Measurements from ENCODE around the gene KANTR. TPM values are rescaled to one million over a fixed set of nuclear protein-coding genes. Genes with fewer than 3 reads are reported as not detected.

Gene KANTR
- total RNA-seq: 2.6 and 5.6 TPM in 2 replicates

GRCh38 chrX:53093748-53094581, at the start of gene KANTR:
KANTR (plus strand) TSS chrX:53094142; CDS start chrX:53124273, 30,131 bp downstream.

DNA sequence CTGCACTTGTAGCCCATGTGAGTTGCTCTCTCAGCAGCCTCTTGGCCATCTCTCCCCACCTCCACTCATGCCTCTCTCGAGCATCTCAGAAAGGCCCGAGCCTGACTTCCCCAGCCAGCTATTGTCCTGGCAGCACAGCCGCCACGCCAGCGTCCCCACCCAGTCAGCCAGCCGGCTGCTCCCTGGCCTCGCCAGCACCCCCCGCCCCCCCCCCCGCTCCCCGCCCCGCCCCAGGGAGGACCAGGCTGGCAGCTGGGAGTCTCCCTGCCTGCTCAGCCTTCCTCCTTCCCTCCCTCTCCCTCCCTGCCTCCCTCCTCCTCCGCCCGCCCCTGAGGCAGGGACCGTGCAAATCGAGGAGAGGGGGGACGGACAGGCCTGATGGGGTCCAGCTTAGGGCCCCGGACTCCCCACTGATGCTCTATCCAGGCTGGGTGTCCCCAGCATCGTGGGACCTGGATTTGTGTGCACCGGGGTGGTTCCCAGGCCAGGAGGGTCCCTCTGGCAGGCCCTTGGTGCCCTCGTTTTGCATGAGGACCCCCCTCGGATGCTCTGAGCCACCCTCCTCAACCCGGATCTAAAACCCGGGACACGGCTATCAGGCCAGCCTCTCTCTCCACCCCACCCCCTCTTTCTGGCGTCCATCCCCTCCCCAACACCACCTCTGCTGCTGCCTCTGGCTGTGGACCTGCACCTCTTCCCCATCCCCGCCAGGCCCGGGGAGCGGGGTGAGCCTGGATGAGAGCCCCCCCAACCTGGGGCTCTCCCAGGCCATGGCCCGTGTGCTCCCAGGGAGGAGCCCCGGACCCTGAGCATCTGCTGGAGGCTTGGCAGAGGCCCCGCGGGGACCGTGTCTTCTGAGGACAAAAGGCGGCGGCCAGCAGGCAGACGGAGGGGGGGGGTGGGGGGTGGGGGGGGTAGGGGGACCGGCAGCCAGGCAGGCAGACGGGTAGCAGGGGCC, 45.5 kb upstream of the KANTR start, which contains the start of gene GPR173:
Gene GPR173, plus strand, starts transcription at position 621 of the 958 bp plus-strand sequence. CDS start 27,833 bp downstream, outside the sequence.

DNA sequence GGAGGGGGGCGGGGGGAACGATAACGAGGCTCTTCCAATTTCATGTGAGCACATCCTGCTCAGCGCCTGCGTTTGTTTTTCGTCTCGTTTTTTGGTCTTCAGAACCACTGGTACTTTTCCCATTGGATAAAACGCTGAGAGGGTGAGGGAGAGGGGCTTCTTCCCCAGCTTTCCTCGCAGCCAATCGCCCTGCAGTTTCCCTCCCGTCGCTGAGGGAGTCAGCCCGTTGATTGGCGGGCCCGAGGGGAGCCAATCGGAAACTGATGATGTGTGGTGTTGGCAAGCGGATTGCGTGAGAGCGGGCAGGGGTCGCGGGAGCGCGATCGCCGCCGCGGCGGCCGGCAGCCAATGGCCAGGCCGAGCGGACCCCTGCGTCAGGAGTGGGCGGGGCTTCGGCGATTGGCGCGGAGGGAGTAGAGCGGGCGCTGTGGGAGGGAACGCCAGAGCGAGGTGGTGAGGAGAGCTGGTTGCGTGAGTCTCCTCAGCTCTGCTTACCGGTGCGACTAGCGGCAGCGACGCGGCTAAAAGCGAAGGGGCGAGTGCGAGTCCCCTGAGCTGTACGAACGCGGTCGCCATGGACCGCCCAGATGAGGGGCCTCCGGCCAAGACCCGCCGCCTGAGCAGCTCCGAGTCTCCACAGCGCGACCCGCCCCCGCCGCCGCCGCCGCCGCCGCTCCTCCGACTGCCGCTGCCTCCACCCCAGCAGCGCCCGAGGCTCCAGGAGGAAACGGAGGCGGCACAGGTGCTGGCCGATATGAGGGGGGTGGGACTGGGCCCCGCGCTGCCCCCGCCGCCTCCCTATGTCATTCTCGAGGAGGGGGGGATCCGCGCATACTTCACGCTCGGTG, 11.8 kb upstream of the KANTR start, which contains the start of gene TSPYL2:
Gene TSPYL2, plus strand, starts transcription at position 443 of the 848 bp plus-strand sequence. Its CDS starts 132 bp downstream, at position 575.

Other genes with a start within 250 kb of the KANTR start
- gene XAGE3, start 226.1 kb upstream of the KANTR start, total RNA-seq: not detected in 2 replicates
- gene FAM156B, start 196.8 kb upstream of the KANTR start, total RNA-seq: 6.5 and 10.4 TPM in 2 replicates
- 5.5 and 14.7 TPM in 2 replicates for gene FAM156A, start 135.6 kb upstream of the KANTR start, total RNA-seq
- gene GPR173, start 45.4 kb upstream of the KANTR start, total RNA-seq: 1.6 and 2.9 TPM in 2 replicates
- 6.2 and 7.9 TPM in 2 replicates for gene TSPYL2, start 11.8 kb upstream of the KANTR start, total RNA-seq
- gene KDM5C, start 131.1 kb downstream of the KANTR start, total RNA-seq: 101 and 118 TPM in 2 replicates
- gene IQSEC2, start 187.4 kb downstream of the KANTR start, total RNA-seq: 2.6 and 2.9 TPM in 2 replicates

Measured in epithelial cell of umbilical artery (primary cell).